Parathyroid adenoma (tissue), 2 donors: Measurements from ENCODE around the gene PXDC1.

Source experiments
- H2AFZ ChIP-seq: fragments of 300-600 bp; sonication (generic); one replicate; pipeline ENCODE4 v1.7.0; 2017; ENCODE audit warnings: antibody characterized with exemption, mild to moderate bottlenecking
- H3K27ac ChIP-seq: fragments of 300-600 bp; sonication (generic); one replicate; pipeline ENCODE4 v1.7.0; 2017
- H3K27me3 ChIP-seq: fragments of 300-600 bp; sonication (generic); one replicate; pipeline ENCODE4 v1.7.0; 2017; ENCODE audit warnings: low read length; ENCODE audit not compliant: control insufficient read depth, insufficient read depth
- H3K36me3 ChIP-seq: fragments of 300-600 bp; sonication (generic); one replicate; pipeline ENCODE4 v1.7.0; 2017; ENCODE audit warnings: low read length; ENCODE audit not compliant: control insufficient read depth, insufficient read depth
- H3K4me1 ChIP-seq: fragments of 300-600 bp; sonication (generic); one replicate; pipeline ENCODE4 v1.7.0; 2017; ENCODE audit warnings: control low read depth
- H3K4me2 ChIP-seq: fragments of 300-600 bp; sonication (generic); one replicate; pipeline ENCODE4 v1.7.0; 2017; ENCODE audit warnings: low read length
- H3K4me3 ChIP-seq: fragments of 300-600 bp; sonication (generic); one replicate; pipeline ENCODE4 v1.7.0; 2017; ENCODE audit warnings: low read depth, low read length
- H3K79me2 ChIP-seq: fragments of 300-600 bp; sonication (generic); one replicate; pipeline ENCODE4 v1.7.0; 2017; ENCODE audit warnings: control low read depth
- H3K9ac ChIP-seq: fragments of 300-600 bp; sonication (generic); one replicate; pipeline ENCODE4 v1.7.0; 2017; ENCODE audit warnings: mild to moderate bottlenecking
- H3K9me3 ChIP-seq: fragments of 300-600 bp; sonication (generic); one replicate; pipeline ENCODE4 v1.7.0; 2017; ENCODE audit warnings: low read length; ENCODE audit not compliant: control insufficient read depth
- TF ChIP-seq, protein P1 (sequence below): fragments of 300-600 bp; sonication (generic); IDR thresholded peaks from one replicate; pipeline ENCODE4 v1.7.0; 2017; ENCODE audit warnings: antibody characterized with exemption, mild to moderate bottlenecking
- donor health status: primary hyperparathyroidism.

The PXDC1 gene

DNA sequence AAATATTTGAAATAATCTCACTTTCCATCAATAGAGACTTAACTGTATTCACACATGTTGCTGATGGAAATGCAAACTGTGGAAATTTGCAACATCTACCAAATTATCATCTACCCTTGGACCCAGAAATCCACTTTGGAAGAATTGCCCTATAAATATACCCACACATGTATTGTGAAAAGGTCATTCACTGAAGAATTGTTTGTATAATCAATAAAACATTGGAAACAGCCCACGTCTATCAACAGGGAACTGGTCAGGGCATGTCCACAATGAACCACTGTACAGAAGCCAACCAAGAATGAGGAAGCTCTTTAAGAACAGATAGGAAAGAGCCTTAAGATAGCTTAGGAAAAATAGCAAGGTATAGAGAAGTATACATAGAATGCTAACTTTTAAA is 36.2 kb downstream of the PXDC1 start:
- Histone ChIP-seq H2AFZ (no peak overlapping the region), H3K4me3 (no peak overlapping the region), H3K79me2 (no peaks in the 10 kb centered on the region), H3K4me2 (no peak overlapping the region), H3K27ac (no peak overlapping the region), H3K9me3 (no peaks in the 10 kb centered on the region), H3K4me1 (peaks cover 3% of the 10 kb centered on the region), H3K36me3 (no peaks in the 10 kb centered on the region), H3K9ac (no peak overlapping the region), H3K27me3 (no peaks in the 10 kb centered on the region)
- TF ChIP-seq, protein P1, sequence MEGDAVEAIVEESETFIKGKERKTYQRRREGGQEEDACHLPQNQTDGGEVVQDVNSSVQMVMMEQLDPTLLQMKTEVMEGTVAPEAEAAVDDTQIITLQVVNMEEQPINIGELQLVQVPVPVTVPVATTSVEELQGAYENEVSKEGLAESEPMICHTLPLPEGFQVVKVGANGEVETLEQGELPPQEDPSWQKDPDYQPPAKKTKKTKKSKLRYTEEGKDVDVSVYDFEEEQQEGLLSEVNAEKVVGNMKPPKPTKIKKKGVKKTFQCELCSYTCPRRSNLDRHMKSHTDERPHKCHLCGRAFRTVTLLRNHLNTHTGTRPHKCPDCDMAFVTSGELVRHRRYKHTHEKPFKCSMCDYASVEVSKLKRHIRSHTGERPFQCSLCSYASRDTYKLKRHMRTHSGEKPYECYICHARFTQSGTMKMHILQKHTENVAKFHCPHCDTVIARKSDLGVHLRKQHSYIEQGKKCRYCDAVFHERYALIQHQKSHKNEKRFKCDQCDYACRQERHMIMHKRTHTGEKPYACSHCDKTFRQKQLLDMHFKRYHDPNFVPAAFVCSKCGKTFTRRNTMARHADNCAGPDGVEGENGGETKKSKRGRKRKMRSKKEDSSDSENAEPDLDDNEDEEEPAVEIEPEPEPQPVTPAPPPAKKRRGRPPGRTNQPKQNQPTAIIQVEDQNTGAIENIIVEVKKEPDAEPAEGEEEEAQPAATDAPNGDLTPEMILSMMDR, result no peak

DNA sequence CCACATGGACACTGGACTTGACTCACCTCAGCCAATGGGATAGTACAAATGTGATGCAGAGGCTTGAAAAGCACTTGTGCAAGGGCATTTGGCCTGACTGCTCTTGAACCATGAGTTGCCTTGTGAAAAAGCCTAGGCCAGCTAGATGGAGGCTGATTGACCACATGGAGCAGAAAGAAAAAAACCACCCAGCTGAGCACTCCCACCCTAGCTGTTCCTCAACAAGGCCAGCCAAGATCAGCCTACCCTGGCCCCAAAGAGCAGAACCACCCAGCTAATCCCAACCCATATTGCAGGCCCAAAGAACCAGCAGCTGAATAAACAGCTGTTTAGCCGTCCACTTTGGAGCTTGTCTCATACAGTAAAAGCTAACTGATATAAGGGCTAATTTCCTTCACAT is 36.7 kb downstream of the PXDC1 start:
- Histone ChIP-seq H3K9ac (no peak overlapping the region), H3K79me2 (no peaks in the 10 kb centered on the region), H3K9me3 (no peaks in the 10 kb centered on the region)

DNA sequence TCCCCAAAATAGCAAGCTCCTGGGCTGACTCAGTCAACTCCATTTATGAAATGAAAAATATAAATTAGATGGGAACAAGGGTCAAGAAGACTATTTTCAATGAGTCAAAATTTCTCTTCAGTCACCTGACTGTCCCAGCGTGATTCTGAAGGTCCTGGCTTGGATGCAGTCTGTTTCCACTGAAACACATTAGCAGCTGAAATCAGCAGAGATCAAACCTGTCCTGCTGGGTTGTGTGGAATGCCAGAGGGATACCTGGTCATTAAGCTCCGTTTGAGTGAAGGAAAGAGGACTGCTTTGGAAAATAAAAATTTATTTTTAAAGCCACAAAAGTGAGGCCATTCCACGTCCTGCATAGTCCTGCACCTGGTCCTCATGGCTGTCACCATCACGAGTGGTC is 37.4 kb downstream of the PXDC1 start:
- no peaks in the 10 kb centered on the region for H3K36me3 ChIP-seq
- H3K27ac ChIP-seq, result no peak overlapping the region
- H3K9ac ChIP-seq, result no peak overlapping the region
- no peaks in the 10 kb centered on the region for H3K9me3 ChIP-seq
- H3K79me2 ChIP-seq, result no peaks in the 10 kb centered on the region
- H3K27me3 ChIP-seq, result no peaks in the 10 kb centered on the region
- H3K4me1 ChIP-seq, result peaks cover 2% of the 10 kb centered on the region
- H3K4me2 ChIP-seq, result no peak overlapping the region
- no peak overlapping the region for H2AFZ ChIP-seq
- TF ChIP-seq, protein P1, result no peak
- H3K4me3 ChIP-seq, result no peak overlapping the region

More for the DNA sequence above, 36.7 kb downstream of the PXDC1 start:
- no peak overlapping the region for H3K27ac ChIP-seq
- no peak overlapping the region for H2AFZ ChIP-seq
- no peaks in the 10 kb centered on the region for H3K27me3 ChIP-seq
- H3K36me3 ChIP-seq, result no peaks in the 10 kb centered on the region
- peaks cover 3% of the 10 kb centered on the region for H3K4me1 ChIP-seq
- no peak overlapping the region for H3K4me3 ChIP-seq
- TF ChIP-seq, protein P1, result no peak
- no peak overlapping the region for H3K4me2 ChIP-seq

DNA sequence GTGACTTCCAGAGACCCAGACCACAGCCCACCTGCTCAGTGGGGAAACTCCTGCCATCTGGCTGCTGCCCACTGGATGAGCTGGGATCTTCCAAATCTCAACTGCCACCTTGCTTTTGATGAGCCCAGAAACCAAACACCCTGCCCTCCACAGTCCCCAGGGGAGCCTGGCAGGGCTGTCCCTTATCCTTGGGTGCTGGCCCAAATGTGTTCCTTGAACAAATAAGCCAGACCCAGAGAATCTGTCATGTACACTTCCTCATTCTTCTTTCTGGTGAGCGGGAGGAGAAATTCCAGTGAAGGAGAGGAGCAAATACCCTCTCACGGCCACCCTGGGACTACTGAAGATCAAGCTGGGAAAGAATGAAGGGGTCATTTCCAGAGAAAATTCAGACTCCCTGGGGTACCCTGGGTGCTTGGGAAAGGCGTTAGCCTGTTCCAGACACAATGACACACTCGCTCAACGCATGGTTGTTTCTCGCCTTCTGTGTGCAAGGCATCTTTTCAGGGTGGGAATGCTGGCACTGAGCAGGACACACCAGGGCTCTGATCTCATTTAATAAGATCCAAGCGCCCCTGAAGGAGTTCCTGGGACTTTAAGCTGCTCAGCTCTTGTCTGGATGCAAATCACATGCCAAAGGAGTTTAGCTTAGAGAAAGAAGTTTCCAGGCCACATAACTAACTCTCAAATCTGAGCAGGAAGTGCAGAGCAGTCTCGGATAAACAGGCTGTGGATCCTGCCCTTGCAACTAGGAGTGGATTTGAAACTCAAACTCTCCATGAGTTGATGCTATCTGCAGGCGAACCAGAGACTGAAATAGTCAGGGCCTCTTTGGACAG is 38.5 kb downstream of the PXDC1 start:
- Histone ChIP-seq H3K27ac (no peak overlapping the region), H2AFZ (no peak overlapping the region), H3K4me3 (no peak overlapping the region), H3K9ac (no peak overlapping the region), H3K4me1 (no peaks in the 10 kb centered on the region), H3K79me2 (no peaks in the 10 kb centered on the region), H3K4me2 (no peak overlapping the region), H3K36me3 (no peaks in the 10 kb centered on the region), H3K9me3 (no peaks in the 10 kb centered on the region), H3K27me3 (no peaks in the 10 kb centered on the region)
- TF ChIP-seq, protein P1, result no peak

DNA sequence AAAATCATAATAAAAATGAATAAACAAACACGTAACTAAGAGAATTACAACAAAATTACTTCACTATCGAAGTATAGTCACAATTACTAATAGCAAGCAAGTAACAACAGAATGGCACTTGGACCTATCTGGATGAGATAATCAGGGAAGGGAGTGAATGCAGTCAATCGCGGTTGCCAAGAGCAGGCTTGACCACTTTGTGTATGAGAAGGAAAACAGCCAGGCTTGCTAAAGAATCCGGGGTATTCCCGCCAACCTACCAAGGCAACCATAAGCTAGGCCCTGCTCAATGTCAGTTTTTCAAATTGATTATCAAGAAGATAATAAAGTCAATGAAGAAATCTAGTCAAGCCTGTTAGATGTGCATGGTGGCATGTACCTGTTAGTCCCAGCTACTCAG is 39.7 kb downstream of the PXDC1 start:
- H3K9ac ChIP-seq, result no peak overlapping the region
- H3K4me2 ChIP-seq, result no peak overlapping the region
- H3K4me3 ChIP-seq, result no peak overlapping the region
- no peaks in the 10 kb centered on the region for H3K9me3 ChIP-seq
- H2AFZ ChIP-seq, result no peak overlapping the region
- no peaks in the 10 kb centered on the region for H3K27me3 ChIP-seq
- H3K36me3 ChIP-seq, result no peaks in the 10 kb centered on the region
- H3K27ac ChIP-seq, result no peak overlapping the region
- TF ChIP-seq, protein P1, result no peak
- H3K4me1 ChIP-seq, result no peaks in the 10 kb centered on the region
- no peaks in the 10 kb centered on the region for H3K79me2 ChIP-seq
